Skin of body (tissue), 2 donors: ENCODE results near the gene CERS2. TPM values are rescaled to one million over a fixed set of nuclear protein-coding genes. Genes with fewer than 3 reads are reported as not detected.
A peak's percentile ranks its signal among the peaks of the same experiment; 100 is the strongest.

Experiments
- DNase-seq: peaks from one replicate; lab custom pipeline; 2025; lab: John Stamatoyannopoulos, UW
- total RNA-seq: library from RNA; depleted of rRNA; stranded (reverse); fragments of >200 nt; gene quantifications from one replicate; pipeline ENCODE4 v1.2.3, GENCODE V29; 2014

The CERS2 gene
- total RNA-seq, 1 donor from 2014 or later, result 43.7 TPM

DNA sequence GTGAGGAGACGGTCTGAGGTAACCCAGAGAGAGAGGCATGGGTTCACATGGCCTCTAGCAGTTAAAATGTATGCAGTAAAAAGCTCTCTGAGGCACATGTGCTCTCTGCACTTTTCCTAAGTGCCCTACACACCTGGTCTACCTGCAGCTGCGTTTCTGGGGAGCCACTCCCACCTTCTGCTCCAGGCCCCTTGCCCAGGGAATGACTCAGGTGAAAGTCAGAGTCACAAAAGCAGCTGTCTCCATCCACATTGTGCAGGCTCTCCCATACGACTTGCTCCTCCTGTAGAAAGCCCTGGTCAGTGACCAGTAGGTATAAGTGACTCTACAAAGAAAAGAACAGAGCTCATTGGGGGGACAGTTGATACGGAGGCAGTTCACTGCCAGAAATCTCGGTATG, 23.3 kb upstream of the CERS2 start:
- DNase-seq, result no peak

DNA sequence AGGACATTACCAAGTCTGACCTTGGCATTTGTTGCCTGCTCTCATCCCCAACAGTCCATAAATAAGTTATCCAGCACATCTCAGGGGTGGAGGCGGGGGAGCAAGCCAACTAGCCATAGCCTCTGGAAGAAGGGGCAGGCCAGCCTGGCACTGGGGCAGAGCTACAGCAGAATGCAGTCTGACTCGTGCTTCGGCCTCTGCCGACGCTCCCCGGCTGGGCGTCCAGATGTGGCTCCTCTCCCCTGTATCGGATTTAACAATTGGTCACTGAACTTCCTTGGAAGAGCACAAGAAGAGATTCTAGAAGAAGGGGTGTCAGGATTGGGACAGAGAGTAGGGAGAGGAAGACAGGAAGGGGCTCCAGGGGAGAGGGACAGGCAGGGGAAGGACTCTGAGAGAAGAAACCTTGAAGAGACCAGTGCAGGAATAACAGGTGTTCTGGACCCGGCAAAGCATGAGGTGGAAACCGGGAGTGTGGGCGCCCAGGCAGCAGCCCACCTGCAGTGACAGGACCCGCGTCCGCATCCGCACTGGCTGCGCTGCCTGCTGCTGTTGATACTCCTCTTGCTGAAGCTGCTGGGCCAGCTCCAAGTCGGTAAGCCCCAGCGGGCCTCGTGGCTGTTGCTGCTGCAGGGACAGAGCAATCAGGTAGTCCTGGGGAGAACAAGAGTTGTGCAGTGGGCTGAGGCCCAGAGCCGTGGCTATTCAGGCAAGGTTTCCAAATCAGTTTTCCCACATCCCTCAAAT, 22.7 kb upstream of the CERS2 start:
- DNase-seq, result no peak

DNA sequence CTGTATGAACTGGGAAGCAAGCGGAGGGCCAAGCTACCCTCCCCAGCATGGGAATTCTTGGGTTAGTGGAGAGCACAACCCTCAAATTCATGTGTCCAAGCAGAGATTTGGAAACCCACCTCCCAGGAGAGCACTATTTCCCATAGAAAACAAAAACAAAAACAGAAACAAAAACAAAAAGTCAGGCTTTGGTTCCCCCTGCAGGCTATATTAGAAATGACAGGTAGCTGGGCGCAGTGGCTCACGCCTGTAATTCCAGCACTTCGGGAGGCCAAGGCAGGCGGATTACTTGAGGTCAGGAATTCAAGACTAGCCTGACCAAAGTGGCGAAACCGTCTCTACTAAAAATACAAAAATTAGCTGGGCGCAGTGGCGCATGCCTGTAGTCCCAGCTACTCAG, 21.3 kb upstream of the CERS2 start:
- peak; percentile 55 for DNase-seq

GRCh38 chr1:150995460-150995859, 20.8 kb upstream of the CERS2 start:
- no peak for DNase-seq

DNA sequence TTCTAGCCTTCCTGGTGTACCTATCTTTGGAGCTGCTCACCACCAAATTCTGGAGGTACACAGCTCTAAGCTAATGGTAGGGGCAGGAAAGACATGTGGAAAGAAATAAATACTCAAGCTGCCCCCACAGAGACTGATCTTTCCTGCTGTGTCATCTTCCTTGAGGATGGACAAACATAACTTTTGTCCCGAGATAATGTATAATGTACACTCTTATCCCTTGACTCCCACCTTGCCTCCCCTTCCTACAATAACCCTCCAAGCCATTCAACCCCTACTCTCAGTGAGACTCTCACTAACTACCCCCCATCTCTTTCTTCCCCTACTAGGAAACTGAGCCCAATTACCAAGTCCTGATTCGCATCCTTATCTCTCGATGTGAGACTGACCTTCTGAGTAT, 19.6 kb upstream of the CERS2 start:
- DNase-seq, result no peak

DNA sequence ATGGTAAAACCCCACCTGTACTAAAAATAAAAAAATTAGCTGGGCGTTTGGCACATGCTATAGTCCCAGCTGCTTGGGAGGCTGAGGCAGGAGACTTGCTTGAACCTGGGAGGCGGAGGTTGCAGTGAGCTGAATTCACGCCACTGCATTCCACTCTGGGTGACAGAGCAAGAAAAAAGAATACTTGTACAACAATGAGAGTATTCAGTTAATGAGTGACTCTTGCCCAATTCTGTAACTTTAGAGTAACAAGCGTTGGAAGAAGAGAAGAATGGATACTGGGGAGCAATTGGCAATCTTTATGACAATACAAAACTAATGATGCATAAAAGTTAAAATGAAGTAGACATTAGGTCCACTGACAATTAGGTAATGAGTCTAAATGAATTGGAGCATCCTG, 18.0 kb upstream of the CERS2 start:
- DNase-seq, result no peak

DNA sequence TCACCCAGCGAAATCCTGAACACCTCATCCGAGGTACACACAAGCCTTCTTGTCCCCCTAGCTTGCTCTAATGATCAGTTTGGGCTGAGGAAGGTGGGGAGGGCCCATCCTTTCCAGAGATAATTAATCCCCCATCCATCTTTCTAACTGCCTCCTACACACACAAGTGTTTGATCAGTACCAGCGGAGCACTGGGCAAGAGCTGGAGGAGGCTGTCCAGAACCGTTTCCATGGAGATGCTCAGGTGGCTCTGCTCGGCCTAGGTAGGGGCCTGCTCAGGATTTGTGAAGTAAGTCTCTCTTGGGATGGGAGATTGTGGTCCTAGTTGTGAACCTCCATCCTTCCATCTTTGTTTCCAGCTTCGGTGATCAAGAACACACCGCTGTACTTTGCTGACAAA, 13.3 kb upstream of the CERS2 start:
- DNase-seq, result no peak

- DNase-seq, result no peak
Measured at GRCh38 chr1:150985179-150985825, 10.7 kb upstream of the CERS2 start.

DNA sequence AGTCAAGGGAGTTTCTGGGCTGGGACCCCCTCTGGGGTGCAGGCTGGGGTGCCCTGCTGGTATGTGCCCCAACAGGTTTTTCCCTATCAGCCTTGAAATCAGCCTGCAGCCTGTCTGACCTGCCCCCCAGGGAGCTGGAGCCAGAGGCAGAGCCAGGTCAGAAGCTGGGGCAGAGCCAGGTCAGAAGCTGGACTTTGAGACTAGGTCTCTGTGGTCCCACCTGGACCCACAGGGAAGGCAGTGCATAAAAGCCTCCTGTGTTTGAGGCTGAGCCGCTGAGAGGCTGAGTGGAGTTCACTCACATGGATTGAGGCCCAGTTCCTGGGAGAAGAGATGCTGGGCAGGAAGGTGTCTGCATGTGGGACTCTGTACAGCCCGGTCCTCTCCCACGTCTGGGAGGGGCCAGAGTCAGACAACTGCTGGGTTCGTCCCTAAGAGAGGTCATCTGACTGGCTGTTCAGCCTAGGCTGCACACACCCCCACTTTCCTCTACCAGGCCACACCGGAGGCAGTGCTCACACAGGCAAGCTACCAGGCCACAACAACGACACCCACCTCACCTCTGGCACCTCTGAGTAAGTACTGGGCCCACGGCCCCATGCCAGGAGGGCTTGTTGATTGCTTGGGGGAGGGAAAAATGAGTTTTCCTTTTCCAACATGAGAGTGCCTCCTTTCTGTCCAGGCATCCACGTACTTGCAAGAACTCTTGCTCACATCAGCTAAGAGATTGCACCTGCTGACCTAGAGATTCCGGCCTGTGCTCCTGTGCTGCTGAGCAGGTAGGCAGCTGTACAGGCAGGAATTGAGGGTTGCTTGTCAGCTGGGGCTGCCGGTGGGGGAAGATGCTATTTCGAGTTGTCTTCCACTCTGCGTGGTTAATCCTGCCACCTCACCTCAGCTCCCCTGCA, 7.4 kb upstream of the CERS2 start, which contains the start of gene ANXA9:
Gene ANXA9, plus strand, starts transcription at position 488 of the 908 bp plus-strand sequence. CDS start 814 bp downstream, outside the sequence.
- DNase-seq, result no peak

- no peak for DNase-seq
Measured at GRCh38 chr1:150981177-150981804, 6.7 kb upstream of the CERS2 start.

- peak; percentile 78 for DNase-seq
Measured at GRCh38 chr1:150979092-150980056, 4.7 kb upstream of the CERS2 start.

- DNase-seq, result no peak
Measured at GRCh38 chr1:150976879-150977694, 2.5 kb upstream of the CERS2 start.

DNA sequence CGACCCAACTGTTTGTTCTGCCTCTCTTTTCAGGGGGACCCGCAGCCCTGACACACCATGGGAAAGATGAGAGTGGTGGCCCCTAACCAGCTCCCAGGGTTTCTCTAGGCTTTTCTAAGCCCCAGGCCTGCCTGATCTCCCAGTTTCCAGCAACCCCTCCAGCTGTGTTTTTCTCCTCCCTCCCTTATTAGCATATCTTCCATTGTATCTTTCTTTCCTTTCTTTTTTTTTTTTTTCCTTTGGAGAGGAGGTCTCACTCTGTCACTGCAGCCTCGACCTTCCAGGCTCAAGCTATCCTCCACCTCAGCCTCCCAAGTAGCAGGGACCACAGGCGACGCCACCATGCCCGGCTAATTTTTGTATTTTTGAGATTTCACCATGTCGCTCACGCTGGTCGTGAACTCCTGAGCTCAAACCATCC, 1.8 kb upstream of the CERS2 start:
- DNase-seq, result no peak

GRCh38 chr1:150973836-150974579, 627 bp downstream of the CERS2 start:
- no peak for DNase-seq

- no peak for DNase-seq
Measured at GRCh38 chr1:150973258-150973835, 1.3 kb downstream of the CERS2 start.

GRCh38 chr1:150972417-150972940, 2.2 kb downstream of the CERS2 start:
- no peak for DNase-seq

DNA sequence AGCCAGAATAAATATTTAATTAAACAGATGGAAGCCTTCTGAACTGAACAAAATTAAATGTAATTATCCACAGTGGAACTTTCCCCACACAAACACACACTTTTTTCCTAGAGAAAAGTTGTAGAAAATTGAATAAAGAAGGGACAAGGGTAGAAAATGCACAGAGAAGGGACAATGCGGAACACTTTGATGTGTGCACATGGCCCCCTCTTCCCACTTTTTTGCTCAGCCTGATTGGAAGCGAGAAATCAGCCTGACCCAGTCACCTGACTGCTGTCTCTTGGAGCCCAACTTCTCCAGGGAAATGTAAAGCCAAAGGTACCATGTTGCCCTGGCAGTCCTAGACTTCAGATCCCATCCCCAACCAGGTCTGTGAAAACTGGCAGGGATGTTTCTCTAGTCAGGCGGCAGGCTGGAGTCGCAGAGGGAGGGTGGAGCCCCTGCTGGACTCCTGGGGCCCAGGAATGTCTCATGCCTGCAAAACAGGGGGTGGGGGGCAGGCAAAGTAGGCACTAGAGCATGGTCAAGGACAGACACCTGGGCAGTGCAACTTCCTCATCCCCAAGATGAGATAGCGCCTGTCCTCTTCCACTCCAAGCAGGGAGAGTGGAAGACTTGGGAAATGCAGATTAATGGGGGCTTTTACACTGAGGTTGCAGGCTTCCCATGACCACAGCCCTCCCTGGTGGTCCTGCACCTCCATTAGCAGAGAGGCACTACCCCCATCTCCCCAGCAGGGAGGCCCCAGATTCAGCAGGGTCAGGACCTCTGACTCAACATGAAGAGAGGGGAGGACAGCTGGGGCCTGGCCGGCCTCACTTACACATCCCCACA, 2.8 kb downstream of the CERS2 start:
- DNase-seq, result no peak
